Head of caudate nucleus (tissue), 42 donors: ENCODE results near the gene SNRPB2.

Experiments
- DNase-seq, 42 donors: peaks; one replicate each; pipeline versions ENCODE4 v3.0.0 to v3.0.0-alpha.2; 2020 to 2021; ENCODE audit warnings: mixed read lengths in 7 of 42
- intact Hi-C: fragments of 100-400 bp; cut with DNase I; formaldehyde crosslinking; loops from one replicate; pipeline ENCODE4 v1.15.0; 2022

SNRPB2 gene

DNA sequence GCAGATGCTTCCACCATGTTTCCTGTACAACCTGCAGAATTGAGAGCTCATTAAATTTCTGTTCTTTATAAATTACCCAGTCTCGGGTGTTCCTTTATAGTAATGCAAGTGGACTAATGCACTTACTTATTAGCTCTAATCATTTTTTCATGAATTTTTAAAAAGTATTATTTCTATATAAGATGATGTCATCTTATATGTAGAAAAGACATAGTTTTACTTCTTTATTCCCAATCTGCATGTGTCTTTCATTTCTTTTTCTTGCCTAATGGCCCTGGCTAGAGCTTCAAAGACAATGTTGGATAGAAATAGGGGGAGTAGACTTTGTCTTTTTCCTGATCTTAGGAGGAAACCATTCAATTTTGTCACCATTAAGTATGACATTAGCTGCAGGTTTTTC lies 46.1 kb downstream of the SNRPB2 start:
- no peak for DNase-seq
- intact Hi-C loops = no loop called here

DNA sequence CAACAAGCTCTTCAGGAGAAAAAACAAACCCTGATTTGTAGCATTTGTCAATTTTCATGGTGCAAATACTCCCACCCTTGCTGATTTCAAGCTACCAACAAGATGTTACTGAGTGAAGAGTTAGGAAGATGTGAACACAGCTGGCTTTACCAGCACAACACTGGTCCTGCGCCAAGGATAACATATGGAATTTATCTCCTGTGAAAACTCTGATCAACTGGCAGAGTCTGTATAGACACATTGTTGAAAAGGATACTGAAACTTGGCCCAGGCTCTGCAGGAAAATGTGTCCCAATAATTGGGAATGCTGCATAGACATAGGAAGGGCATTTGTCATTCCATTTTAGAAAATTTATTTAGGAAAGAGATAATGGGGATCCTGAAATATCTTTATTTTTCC lies 47.3 kb downstream of the SNRPB2 start:
- DNase-seq = no peak
- intact Hi-C loops = no loop called here

DNA sequence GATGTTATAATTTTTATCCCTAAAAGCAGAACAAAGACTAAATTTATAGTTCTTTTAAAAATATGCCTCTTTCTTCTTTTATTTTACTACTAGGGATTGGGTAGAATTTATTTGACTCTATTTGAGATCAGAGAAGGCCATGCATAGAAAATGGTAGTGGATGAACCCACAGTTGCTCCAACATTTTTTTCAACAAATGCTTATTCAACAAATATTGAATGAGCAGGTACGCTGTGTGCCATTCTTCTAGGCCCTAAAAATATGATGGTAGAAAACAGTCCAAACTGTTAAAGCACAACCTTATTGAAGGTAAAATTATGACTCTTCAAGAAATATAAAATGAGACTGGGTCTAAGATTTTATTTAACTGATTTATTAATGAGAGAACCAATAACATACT lies 48.3 kb downstream of the SNRPB2 start:
- no peak for DNase-seq
- intact Hi-C loops = no loop called here

DNA sequence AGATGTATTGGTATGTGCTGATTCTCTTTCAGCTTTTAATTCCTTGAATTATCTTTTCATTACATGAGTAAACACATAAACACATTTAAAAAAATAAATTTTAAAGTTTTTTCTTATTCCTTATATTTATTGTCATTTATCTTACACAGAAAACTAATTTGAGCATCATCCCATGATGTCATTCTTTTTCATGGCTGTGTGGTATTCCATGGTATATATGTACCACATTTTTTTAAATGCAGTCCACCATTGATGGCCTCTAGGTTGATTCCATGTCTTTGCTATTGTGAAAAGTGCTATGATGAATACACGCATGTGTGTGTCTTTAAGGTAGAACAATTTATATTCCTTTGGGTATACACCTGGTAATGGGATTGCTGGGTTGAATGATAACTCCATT lies 51.7 kb downstream of the SNRPB2 start:
- intact Hi-C loops = no loop called here
- no peak for DNase-seq

DNA sequence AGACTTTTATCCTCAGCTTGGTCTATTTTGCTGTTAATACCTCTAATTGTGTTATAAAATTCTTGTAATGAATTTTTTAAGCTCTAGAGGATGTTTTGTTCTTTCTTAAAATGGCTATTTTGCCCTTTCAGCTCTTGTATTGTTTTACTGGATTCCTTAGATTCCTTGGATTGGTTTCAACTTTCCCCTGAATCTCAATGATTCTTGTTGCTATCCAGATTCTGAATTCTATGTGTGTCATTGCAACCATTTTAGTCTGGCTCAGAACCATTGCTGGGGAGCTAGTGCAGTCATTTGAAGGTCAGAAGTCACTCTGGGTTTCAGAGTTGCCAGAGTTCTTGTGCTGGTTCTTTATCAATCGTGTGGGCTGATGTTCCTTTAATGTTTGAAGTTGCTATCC lies 55.4 kb downstream of the SNRPB2 start:
- DNase-seq = no peak
- intact Hi-C loops = no loop called here
